Spleen (tissue), 11 donors: ENCODE results near the gene MORC1. TPM values are rescaled to one million over a fixed set of nuclear protein-coding genes. Genes with fewer than 3 reads are reported as not detected.

ENCODE experiments used
- DNase-seq: peaks from one replicate; pipeline ENCODE4 v3.0.0-alpha.2; 2020
- H3K27ac ChIP-seq, 8 donors: fragments of 200-600 bp; sonication (generic) in 7 of 8; 1 replicate in 4 of 8; 2 replicates in 4 of 8; pipeline versions ENCODE4 v1.5.0 to v1.8.0; 2016 to 2021; ENCODE audit warnings: inconsistent platforms in 4 of 8, mild to moderate bottlenecking in 4 of 8, moderate library complexity in 1 of 8
- H3K27me3 ChIP-seq, 7 donors: fragments of 200-600 bp; sonication (generic) in 6 of 7; replicated peaks in 1 of 7; 1 replicate in 4 of 7; 2 replicates in 3 of 7; pipeline versions ENCODE4 v1.5.0 to v1.8.0; 2016 to 2021; ENCODE audit warnings: inconsistent platforms in 3 of 7, mild to moderate bottlenecking in 1 of 7
- H3K36me3 ChIP-seq, 6 donors: fragments of 200-600 bp; sonication (generic) in 5 of 6; 1 replicate in 4 of 6; 2 replicates in 2 of 6; pipeline versions ENCODE4 v1.5.0 to v1.8.0; 2016 to 2021; ENCODE audit warnings: inconsistent platforms in 2 of 6
- H3K4me1 ChIP-seq, 6 donors: fragments of 200-600 bp; sonication (generic) in 5 of 6; 1 replicate in 3 of 6; 2 replicates in 3 of 6; pipeline versions ENCODE4 v1.5.0 to v1.8.0; 2016 to 2021; ENCODE audit warnings: inconsistent platforms in 3 of 6
- H3K4me3 ChIP-seq, 8 donors: fragments of 200-600 bp; sonication (generic) in 7 of 8; 1 replicate in 4 of 8; 2 replicates in 4 of 8; pipeline versions ENCODE4 v1.5.0 to v1.8.0; 2016 to 2021; ENCODE audit warnings: inconsistent platforms in 4 of 8, mild to moderate bottlenecking in 4 of 8, moderate library complexity in 2 of 8
- H3K9me3 ChIP-seq, 8 donors: fragments of 200-600 bp; sonication (generic) in 7 of 8; 1 replicate in 4 of 8; 2 replicates in 4 of 8; pipeline versions ENCODE4 v1.5.0 to v1.8.0; 2016 to 2021; ENCODE audit warnings: inconsistent platforms in 4 of 8
- POLR2A ChIP-seq, 3 donors: fragments of 450-650 bp; IDR thresholded peaks; one replicate each; pipeline ENCODE4 v1.5.1; 2017; ENCODE audit warnings: antibody characterized with exemption in 3 of 3, mild to moderate bottlenecking in 1 of 3
- POLR2AphosphoS5 ChIP-seq, 3 donors: sonication (generic); formaldehyde crosslinking; IDR thresholded peaks; one replicate each; pipeline ENCODE4 v1.5.1; 2017; ENCODE audit warnings: antibody characterized with exemption in 3 of 3
- WGBS, 5 donors: extraction: QIAGEN DNeasy Blood & Tissue Kit in 3 of 5; methylation state at CpG; one replicate each; pipeline versions ENCODE4 v1.1.5 to v1.1.7; 2013 to 2018; 5-methylcytosine and 5-hydroxymethylcytosine counted together
- intact Hi-C: fragments of 100-400 bp; cut with DNase I; formaldehyde crosslinking; loops from one replicate; pipeline ENCODE4 v1.15.0; 2023; ENCODE audit warnings: low total_unique reads
- polyA plus RNA-seq, 3 donors: library from polyadenylated mRNA; stranded (reverse); fragments of 200-250 nt; gene quantifications; one replicate each; pipeline ENCODE4 v1.2.1, GENCODE V29; 2013
- total RNA-seq, 7 donors: library from RNA; depleted of rRNA in 3 of 7; stranded (reverse); fragments of >200 nt in 3 of 7; fragmentation: NEBNext Ultra II Directional in 4 of 7; extraction: Animal tissue kit (Norgen Biotek cat#: 25700) in 4 of 7; gene quantifications; one replicate each; pipeline versions ENCODE4 v1.1.0 to v1.2.1, GENCODE V29; 2016 to 2021
- TF ChIP-seq, protein P1 (sequence below), 11 experiments: fragments of 200-600 bp in 7 of 11; fragments of 450-650 bp in 4 of 11; sonication (generic) in 4 of 11; IDR thresholded peaks in 8 of 11; conservative IDR thresholded peaks in 3 of 11; 1 replicate in 7 of 11; 2 replicates in 4 of 11; pipeline versions ENCODE4 v1.4.0 to v1.8.0; 2016 to 2021; ENCODE audit warnings: antibody characterized with exemption in 11 of 11, inconsistent platforms in 4 of 11, mild to moderate bottlenecking in 1 of 11
- donor health status: healthy with polysubstance abuse.
- donor health status: DM: no; HTN: no; CAD: no; lungs with moderate emphysema.
- donor health status: DM: no; HTN: no; CAD: no.
- donor health status: Bipolar disorder and iron deficiency.
- donor health status: healthy.
- donor health status: DM: no; HTN: no; CAD: no.
- donor health status: DM: yes; HTN: yes; CAD: no.

Gene MORC1
- total and polyA plus RNA-seq, 10 donors = 0.03 to 0.24 (median 0.13) TPM; not detected in 6

DNA sequence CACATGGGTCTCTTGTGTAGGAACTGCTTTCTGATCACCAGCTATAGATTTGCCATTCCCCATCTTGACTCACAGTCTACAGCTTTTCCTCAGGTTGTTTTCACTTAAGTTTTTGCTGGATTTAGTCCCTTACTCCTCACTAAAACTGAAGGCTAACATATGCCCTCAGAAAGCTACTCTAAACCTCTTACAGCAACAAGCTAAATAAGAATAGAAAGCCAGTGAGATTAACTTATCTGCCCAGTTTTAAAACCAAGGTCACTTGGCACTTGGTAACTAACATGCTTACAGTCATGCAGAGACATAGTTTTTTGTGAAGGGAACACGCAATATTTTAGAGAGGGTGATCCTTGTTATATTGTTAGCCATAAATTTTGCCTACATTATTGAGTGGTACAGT, 164.2 kb downstream of the MORC1 start, which contains the start of gene GUCA1C:
Gene GUCA1C (minus strand): TSS at position 180 of the 400 bp plus-strand sequence. CDS start 117 bp downstream, at position 63.
- DNase-seq = no peak
- no peak within 1 kb of the TSS for H3K27ac ChIP-seq
- H3K4me3 ChIP-seq = no peak within 1 kb of the TSS
- WGBS, 5 donors = 80 to 94% (median 92%) methylated on average over 1 of the region's 1 CpG
- no peaks in the 10 kb centered on the region for H3K4me1 ChIP-seq
- peaks cover 0 to 6% (median 0%) of the 10 kb centered on the region in 7 donors for H3K27me3 ChIP-seq
- TF ChIP-seq POLR2A (IDR thresholded peaks at IDR 0.05) (no peak), POLR2AphosphoS5 (IDR thresholded peaks at IDR 0.05) (no peak)
- TF ChIP-seq, protein P1, sequence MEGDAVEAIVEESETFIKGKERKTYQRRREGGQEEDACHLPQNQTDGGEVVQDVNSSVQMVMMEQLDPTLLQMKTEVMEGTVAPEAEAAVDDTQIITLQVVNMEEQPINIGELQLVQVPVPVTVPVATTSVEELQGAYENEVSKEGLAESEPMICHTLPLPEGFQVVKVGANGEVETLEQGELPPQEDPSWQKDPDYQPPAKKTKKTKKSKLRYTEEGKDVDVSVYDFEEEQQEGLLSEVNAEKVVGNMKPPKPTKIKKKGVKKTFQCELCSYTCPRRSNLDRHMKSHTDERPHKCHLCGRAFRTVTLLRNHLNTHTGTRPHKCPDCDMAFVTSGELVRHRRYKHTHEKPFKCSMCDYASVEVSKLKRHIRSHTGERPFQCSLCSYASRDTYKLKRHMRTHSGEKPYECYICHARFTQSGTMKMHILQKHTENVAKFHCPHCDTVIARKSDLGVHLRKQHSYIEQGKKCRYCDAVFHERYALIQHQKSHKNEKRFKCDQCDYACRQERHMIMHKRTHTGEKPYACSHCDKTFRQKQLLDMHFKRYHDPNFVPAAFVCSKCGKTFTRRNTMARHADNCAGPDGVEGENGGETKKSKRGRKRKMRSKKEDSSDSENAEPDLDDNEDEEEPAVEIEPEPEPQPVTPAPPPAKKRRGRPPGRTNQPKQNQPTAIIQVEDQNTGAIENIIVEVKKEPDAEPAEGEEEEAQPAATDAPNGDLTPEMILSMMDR (IDR thresholded peaks at IDR 0.05 in 8 of 11, conservative IDR thresholded peaks at IDR 0.05 in 3 of 11) = no peak
- H3K36me3 ChIP-seq = no peaks in the 10 kb centered on the region
- H3K9me3 ChIP-seq = no peaks in the 10 kb centered on the region
- intact Hi-C loops = no loop called here

DNA sequence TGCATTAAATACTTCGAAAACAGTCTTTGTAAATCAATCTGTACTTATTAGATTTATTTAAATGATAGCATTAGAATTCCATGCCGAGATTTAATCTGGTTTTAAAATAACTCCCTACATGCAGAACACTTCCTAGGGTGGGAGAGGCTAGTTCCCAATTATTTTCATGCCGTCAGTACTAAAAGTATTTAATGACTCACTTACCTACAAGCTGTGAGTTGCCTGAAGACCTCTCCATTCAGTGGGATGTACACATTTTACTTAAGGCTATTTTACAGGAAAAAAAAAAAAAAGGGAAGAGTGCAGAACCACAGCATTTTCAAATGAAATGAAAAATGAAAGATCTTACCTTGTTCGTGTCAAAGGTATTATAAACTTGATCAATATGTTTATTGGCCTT, 164.7 kb downstream of the MORC1 start:
- no peak overlapping the region for H3K27ac ChIP-seq
- H3K9me3 ChIP-seq = no peaks in the 10 kb centered on the region
- no peaks in the 10 kb centered on the region for H3K4me1 ChIP-seq
- no peak for DNase-seq
- TF ChIP-seq POLR2A (IDR thresholded peaks at IDR 0.05) (no peak), POLR2AphosphoS5 (IDR thresholded peaks at IDR 0.05) (no peak)
- TF ChIP-seq, protein P1 (IDR thresholded peaks at IDR 0.05 in 8 of 11, conservative IDR thresholded peaks at IDR 0.05 in 3 of 11) = no peak
- intact Hi-C loops = no loop called here
- H3K36me3 ChIP-seq = no peaks in the 10 kb centered on the region
- H3K4me3 ChIP-seq = no peak overlapping the region
- peaks cover 0 to 6% (median 0%) of the 10 kb centered on the region in 7 donors for H3K27me3 ChIP-seq
- WGBS, 5 donors = 73 to 87% (median 79%) methylated on average over 4 of the region's 4 CpGs

DNA sequence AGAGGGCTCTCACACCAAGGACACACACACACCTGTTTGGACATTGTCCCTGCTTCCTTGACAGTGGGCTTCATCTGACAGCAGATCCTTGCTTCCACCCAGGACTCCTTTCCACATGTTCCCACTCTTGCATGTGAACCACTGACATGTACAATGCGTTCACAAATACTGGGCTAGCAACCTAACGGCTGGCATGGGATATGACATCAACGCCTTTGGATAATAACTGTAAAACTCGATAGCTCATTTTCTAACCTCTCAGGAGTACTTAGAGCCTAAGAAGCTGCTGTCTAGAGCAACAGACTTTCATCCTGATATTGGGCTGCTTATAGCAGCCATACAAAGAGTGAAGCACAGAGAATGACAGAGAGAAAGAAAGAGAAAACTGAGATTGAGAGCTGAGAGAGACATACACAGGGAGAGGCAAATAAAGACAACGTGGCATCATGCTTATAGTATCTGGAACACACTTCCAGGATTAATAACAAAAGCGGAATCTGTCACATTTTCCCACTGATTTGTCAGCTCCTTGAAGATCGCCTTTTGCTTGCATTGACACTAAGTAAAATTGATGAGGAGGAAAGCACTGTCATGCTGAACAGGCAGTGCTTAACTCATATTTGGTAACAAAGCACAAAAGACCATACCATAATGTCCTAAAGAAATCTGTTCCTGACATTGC, 166.0 kb downstream of the MORC1 start:
- no peak for DNase-seq
- H3K4me1 ChIP-seq = no peaks in the 10 kb centered on the region
- peaks cover 0 to 6% (median 0%) of the 10 kb centered on the region in 7 donors for H3K27me3 ChIP-seq
- H3K36me3 ChIP-seq = no peaks in the 10 kb centered on the region
- 66 to 81% (median 78%) methylated on average over 7 of the region's 7 CpGs for WGBS, 5 donors
- TF ChIP-seq POLR2AphosphoS5 (IDR thresholded peaks at IDR 0.05) (no peak), POLR2A (IDR thresholded peaks at IDR 0.05) (no peak)
- TF ChIP-seq, protein P1 (IDR thresholded peaks at IDR 0.05 in 8 of 11, conservative IDR thresholded peaks at IDR 0.05 in 3 of 11) = no peak
- no peak overlapping the region for H3K27ac ChIP-seq
- no peak overlapping the region for H3K4me3 ChIP-seq
- no peaks in the 10 kb centered on the region for H3K9me3 ChIP-seq
- intact Hi-C loops = no loop called here

DNA sequence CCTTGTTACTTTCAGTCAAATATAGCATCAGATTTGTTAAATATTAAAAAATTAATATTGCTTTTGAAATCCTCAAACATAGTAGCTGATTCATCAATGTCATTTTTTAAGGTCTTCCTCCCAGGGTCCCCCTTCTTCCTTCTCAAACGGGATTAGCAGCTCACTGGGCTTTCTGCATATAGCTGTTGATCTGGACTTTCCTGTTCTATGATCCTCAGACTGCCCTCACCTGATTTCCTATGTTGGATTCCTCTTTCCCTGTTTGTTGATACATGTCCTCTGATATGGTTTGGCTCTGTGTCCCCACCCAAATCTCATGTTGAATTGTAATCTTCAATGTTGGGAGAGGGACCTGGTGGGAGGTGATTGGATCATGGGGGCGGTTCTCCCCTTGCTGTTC, 170.1 kb downstream of the MORC1 start:
- WGBS, 5 donors = 60 to 85% (median 71%) methylated on average over 2 of the region's 2 CpGs
- Histone ChIP-seq H3K9me3 (no peaks in the 10 kb centered on the region), H3K27ac (no peak overlapping the region), H3K4me1 (no peaks in the 10 kb centered on the region), H3K36me3 (no peaks in the 10 kb centered on the region), H3K4me3 (no peak overlapping the region), H3K27me3 (peaks cover 0 to 4% (median 0%) of the 10 kb centered on the region in 7 donors)
- no peak for DNase-seq
- TF ChIP-seq, protein P1 (IDR thresholded peaks at IDR 0.05 in 8 of 11, conservative IDR thresholded peaks at IDR 0.05 in 3 of 11) = no peak
- TF ChIP-seq POLR2AphosphoS5 (IDR thresholded peaks at IDR 0.05) = no peak
- TF ChIP-seq POLR2A (IDR thresholded peaks at IDR 0.05) = no peak
- intact Hi-C loops = no loop called here
